SIG-M5 treated with dmso at 0.1 percent for 504 hours (cell line): Measurements from ENCODE around the gene TPH2.

Source experiments
- DNase-seq: peaks from one replicate; lab custom pipeline; 2025; ENCODE audit not compliant: unreplicated experiment; lab: John Stamatoyannopoulos, UW

The TPH2 gene

GRCh38 chr12:72030277-72030676, 91.6 kb downstream of the TPH2 start:
- DNase-seq = no peak

- DNase-seq = no peak
Measured at GRCh38 chr12:72031066-72031465, 92.4 kb downstream of the TPH2 start.

GRCh38 chr12:72033991-72034390, 95.3 kb downstream of the TPH2 start:
- DNase-seq = no peak

- no peak for DNase-seq
Measured at GRCh38 chr12:72035625-72036024, 97.0 kb downstream of the TPH2 start.

- no peak for DNase-seq
Measured at GRCh38 chr12:72036393-72036792, 97.7 kb downstream of the TPH2 start.

- no peak for DNase-seq
Measured at GRCh38 chr12:72037006-72037795, 98.6 kb downstream of the TPH2 start.

GRCh38 chr12:72041811-72042210, 103.2 kb downstream of the TPH2 start:
- DNase-seq = no peak

GRCh38 chr12:72053604-72054003, 115.0 kb downstream of the TPH2 start:
- DNase-seq = no peak

GRCh38 chr12:72054511-72054910, 115.9 kb downstream of the TPH2 start:
- DNase-seq = no peak

GRCh38 chr12:72057330-72057914, 118.8 kb downstream of the TPH2 start:
- DNase-seq = no peak

- no peak for DNase-seq
Measured at GRCh38 chr12:72063073-72063472, 124.4 kb downstream of the TPH2 start.

- DNase-seq = no peak
Measured at GRCh38 chr12:72071030-72071429, 132.4 kb downstream of the TPH2 start.

GRCh38 chr12:72072592-72073212, 134.1 kb downstream of the TPH2 start:
- no peak for DNase-seq

- DNase-seq = no peak
Measured at GRCh38 chr12:72074065-72074464, 135.4 kb downstream of the TPH2 start.

GRCh38 chr12:72074956-72075355, 136.3 kb downstream of the TPH2 start:
- DNase-seq = no peak

- no peak for DNase-seq
Measured at GRCh38 chr12:72075401-72075800, 136.8 kb downstream of the TPH2 start.

- no peak for DNase-seq
Measured at GRCh38 chr12:72075891-72076557, 137.4 kb downstream of the TPH2 start.

- no peak for DNase-seq
Measured at GRCh38 chr12:72076558-72076915, 137.9 kb downstream of the TPH2 start.

- DNase-seq = no peak
Measured at GRCh38 chr12:72077111-72077820, 138.6 kb downstream of the TPH2 start.

- no peak for DNase-seq
Measured at GRCh38 chr12:72081777-72082176, 143.1 kb downstream of the TPH2 start.
